HEK293 (cell line): ENCODE measurements around the gene NOSIP.

Experiments used
- CTCF ChIA-PET: fragments of 350-600 bp; formaldehyde crosslinking; extraction: SDS; loops from one replicate; lab custom pipeline; 2021; ENCODE audit warnings: antibody characterized with exemption; lab: Yijun Ruan, JAX
- POLR2A ChIA-PET: fragments of 300-600 bp; formaldehyde crosslinking; extraction: SDS; loops from one replicate; lab custom pipeline; 2020; ENCODE audit warnings: antibody characterized with exemption, inconsistent platforms; lab: Yijun Ruan, JAX
- H3K27ac ChIP-seq: fragments of 200-500 bp; sonication (Bioruptor generic); 2 replicates; pipeline ENCODE4 v1.5.1; 2014; ENCODE audit warnings: low read depth, low read length, control low read depth, inconsistent platforms; ENCODE audit errors: extremely low read depth
- H3K36me3 ChIP-seq, 2 experiments: fragments of 200-500 bp in 1 of 2; sonication (Bioruptor generic) in 1 of 2; 1 replicate in 1 of 2; 2 replicates in 1 of 2; pipeline ENCODE4 v1.5.1; 2014 to 2017; ENCODE audit warnings: inconsistent platforms in 2 of 2, low read length in 2 of 2; ENCODE audit not compliant: control insufficient read depth in 2 of 2, insufficient read depth in 1 of 2
- H3K4me1 ChIP-seq: fragments of 200-500 bp; sonication (Bioruptor generic); 2 replicates; pipeline ENCODE4 v1.5.1; 2014; ENCODE audit warnings: mild to moderate bottlenecking, low read length, inconsistent platforms; ENCODE audit not compliant: control insufficient read depth, insufficient read depth
- H3K4me3 ChIP-seq: 2 replicates; pipeline ENCODE4 v1.5.1; 2011; ENCODE audit warnings: low read depth, mild to moderate bottlenecking, control low read depth, low read length, moderate library complexity
- H3K9me3 ChIP-seq: fragments of 200-500 bp; sonication (Bioruptor generic); 2 replicates; pipeline ENCODE4 v1.5.1; 2014; ENCODE audit warnings: low read depth, low read length, inconsistent platforms; ENCODE audit not compliant: control insufficient read depth, insufficient read depth
- GFI1B ChIP-seq: fragments of 450-650 bp; formaldehyde crosslinking; IDR thresholded peaks from 2 replicates; pipeline ENCODE4 v1.5.1; 2016; ENCODE audit warnings: missing biosample characterization, missing genetic modification characterization
- KLF9 ChIP-seq: fragments of 450-650 bp; formaldehyde crosslinking; IDR thresholded peaks from 2 replicates; pipeline ENCODE4 v1.5.1; 2016; ENCODE audit warnings: missing biosample characterization, missing genetic modification characterization, low read depth
- PRDM10 ChIP-seq: fragments of 450-650 bp; formaldehyde crosslinking; IDR thresholded peaks from 2 replicates; pipeline ENCODE4 v1.5.1; 2016; ENCODE audit warnings: missing biosample characterization, missing genetic modification characterization
- PRDM6 ChIP-seq: fragments of 450-650 bp; formaldehyde crosslinking; IDR thresholded peaks from 2 replicates; pipeline ENCODE4 v1.5.1; 2017; ENCODE audit warnings: missing biosample characterization, missing genetic modification characterization
- SP3 ChIP-seq: fragments of 450-650 bp; formaldehyde crosslinking; IDR thresholded peaks from 2 replicates; pipeline ENCODE4 v1.5.1; 2016; ENCODE audit warnings: missing biosample characterization, missing genetic modification characterization
- ZBTB1 ChIP-seq: fragments of 450-650 bp; formaldehyde crosslinking; IDR thresholded peaks from 2 replicates; pipeline ENCODE4 v1.5.1; 2016; ENCODE audit warnings: missing biosample characterization, missing genetic modification characterization
- ZNF146 ChIP-seq: fragments of 450-650 bp; formaldehyde crosslinking; IDR thresholded peaks from 2 replicates; pipeline ENCODE4 v1.5.1; 2016; ENCODE audit warnings: missing biosample characterization, missing genetic modification characterization
- ZNF350 ChIP-seq: fragments of 450-650 bp; formaldehyde crosslinking; IDR thresholded peaks from 2 replicates; pipeline ENCODE4 v1.5.0; 2017; ENCODE audit warnings: missing biosample characterization, mild to moderate bottlenecking, missing genetic modification characterization
- ZNF362 ChIP-seq: fragments of 450-650 bp; formaldehyde crosslinking; IDR thresholded peaks from 2 replicates; pipeline ENCODE4 v1.5.1; 2016; ENCODE audit warnings: missing biosample characterization, missing genetic modification characterization
- ZNF366 ChIP-seq: fragments of 450-650 bp; formaldehyde crosslinking; conservative IDR thresholded peaks from 2 replicates; pipeline ENCODE4 v1.5.1; 2016; ENCODE audit warnings: missing biosample characterization, missing genetic modification characterization
- ZNF521 ChIP-seq: fragments of 450-650 bp; formaldehyde crosslinking; IDR thresholded peaks from 2 replicates; pipeline ENCODE4 v1.5.1; 2017; ENCODE audit warnings: missing biosample characterization, mild to moderate bottlenecking, missing genetic modification characterization
- ZNF529 ChIP-seq: fragments of 450-650 bp; formaldehyde crosslinking; IDR thresholded peaks from 2 replicates; pipeline ENCODE4 v1.5.1; 2017; ENCODE audit warnings: missing genetic modification characterization, missing biosample characterization; ENCODE audit not compliant: insufficient replicate concordance
- ZNF623 ChIP-seq: fragments of 450-650 bp; formaldehyde crosslinking; IDR thresholded peaks from 2 replicates; pipeline ENCODE4 v1.5.1; 2016; ENCODE audit warnings: missing biosample characterization, missing genetic modification characterization
- TF ChIP-seq, protein P1 (sequence below): fragments of 450-650 bp; formaldehyde crosslinking; IDR thresholded peaks from 2 replicates; pipeline ENCODE4 v1.5.1; 2017; ENCODE audit warnings: missing biosample characterization, missing genetic modification characterization
- TF ChIP-seq, protein P2 (sequence below): fragments of 450-650 bp; formaldehyde crosslinking; IDR thresholded peaks from 2 replicates; pipeline ENCODE4 v1.5.1; 2016; ENCODE audit warnings: missing biosample characterization, missing genetic modification characterization

NOSIP gene

GRCh38 chr19:49613374-49613773 is 33.0 kb upstream of the NOSIP start:
- ChIA-PET CTCF (no interaction called here), POLR2A (interaction anchor here (0.6 kb wide), 1 partner anchor 491 kb away, joined by 3 read pairs; no protein-coding TSS in a partner anchor)
- H3K4me1 ChIP-seq, result no peaks in the 10 kb centered on the region
- H3K9me3 ChIP-seq, result no peaks in the 10 kb centered on the region
- no peak overlapping the region for H3K4me3 ChIP-seq
- H3K27ac ChIP-seq, result no peak overlapping the region
- TF ChIP-seq GFI1B (tag by site-specific recombination), result no peak
- TF ChIP-seq ZNF362 (tag by site-specific recombination), result 0 out of 2 replicates have a peak, but pooled peaks have one; percentile 17
- peaks cover 69 to 83% of the 10 kb centered on the region in 2 experiments for H3K36me3 ChIP-seq

- TF ChIP-seq PRDM10 (peak; percentile 76), ZNF529 (tag by site-specific recombination) (no peak), ZNF521 (tag by site-specific recombination) (no peak), KLF9 (no peak), ZNF623 (tag by site-specific recombination) (peak; percentile 98)
- POLR2A ChIA-PET, result interaction anchor here (0.7 to 1.5 kb wide), 3 partner anchors 29 to 45 kb away, joined by 3 to 5 read pairs (median 4); partner anchors contain the start of genes NOSIP and RRAS
- H3K27ac ChIP-seq, result no peak overlapping the region
- peaks cover 53 to 84% of the 10 kb centered on the region in 2 experiments for H3K36me3 ChIP-seq
- no peak overlapping the region for H3K4me3 ChIP-seq
- no peaks in the 10 kb centered on the region for H3K9me3 ChIP-seq
- CTCF ChIA-PET, result interaction anchor here (0.9 kb wide), 1 partner anchor 38 kb away, joined by 4 read pairs; no protein-coding TSS in a partner anchor
- no peaks in the 10 kb centered on the region for H3K4me1 ChIP-seq
Observed at GRCh38 chr19:49609499-49610092, 29.2 kb upstream of the NOSIP start.

DNA sequence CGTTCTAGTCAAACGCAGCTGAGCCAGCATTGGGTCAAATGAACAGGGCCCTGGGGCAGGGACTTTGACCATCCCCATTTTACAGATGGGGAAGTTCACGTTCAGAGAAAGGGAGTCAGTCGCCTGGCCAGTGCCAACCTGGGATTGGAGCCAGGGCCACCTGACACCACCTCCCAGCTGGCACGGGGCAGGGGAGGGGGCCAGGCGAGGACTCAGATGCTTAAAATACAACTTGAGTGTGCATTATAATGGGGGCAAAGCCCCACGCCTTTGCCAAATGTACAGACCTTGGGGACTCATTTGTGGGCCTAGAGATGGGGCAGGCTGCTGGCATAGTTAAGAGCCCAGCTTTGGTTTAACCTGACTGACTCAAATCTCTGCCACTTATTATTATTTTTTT is 25.2 kb upstream of the NOSIP start:
- ChIA-PET CTCF (no interaction called here), POLR2A (interaction anchor here (0.6 kb wide), 1 partner anchor 144 kb away, joined by 3 read pairs; no protein-coding TSS in a partner anchor)
- H3K4me1 ChIP-seq, result no peaks in the 10 kb centered on the region
- H3K27ac ChIP-seq, result 0 out of 2 replicates have a peak overlapping the region, but pooled peaks have one; percentile 24
- H3K9me3 ChIP-seq, result no peaks in the 10 kb centered on the region
- H3K4me3 ChIP-seq, result no peak overlapping the region
- no peak for TF ChIP-seq SP3 (tag by site-specific recombination)
- no peak for TF ChIP-seq PRDM6 (tag by site-specific recombination)
- TF ChIP-seq ZNF350 (tag by site-specific recombination), result no peak
- no peak for TF ChIP-seq ZNF146 (tag by site-specific recombination)
- TF ChIP-seq, protein P1, sequence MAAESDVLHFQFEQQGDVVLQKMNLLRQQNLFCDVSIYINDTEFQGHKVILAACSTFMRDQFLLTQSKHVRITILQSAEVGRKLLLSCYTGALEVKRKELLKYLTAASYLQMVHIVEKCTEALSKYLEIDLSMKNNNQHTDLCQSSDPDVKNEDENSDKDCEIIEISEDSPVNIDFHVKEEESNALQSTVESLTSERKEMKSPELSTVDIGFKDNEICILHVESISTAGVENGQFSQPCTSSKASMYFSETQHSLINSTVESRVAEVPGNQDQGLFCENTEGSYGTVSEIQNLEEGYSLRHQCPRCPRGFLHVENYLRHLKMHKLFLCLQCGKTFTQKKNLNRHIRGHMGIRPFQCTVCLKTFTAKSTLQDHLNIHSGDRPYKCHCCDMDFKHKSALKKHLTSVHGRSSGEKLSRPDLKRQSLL (tag by site-specific recombination), result no peak
- no peak for TF ChIP-seq ZNF366 (tag by site-specific recombination)
- TF ChIP-seq ZNF623 (tag by site-specific recombination), result peak; percentile 77
- TF ChIP-seq, protein P2, sequence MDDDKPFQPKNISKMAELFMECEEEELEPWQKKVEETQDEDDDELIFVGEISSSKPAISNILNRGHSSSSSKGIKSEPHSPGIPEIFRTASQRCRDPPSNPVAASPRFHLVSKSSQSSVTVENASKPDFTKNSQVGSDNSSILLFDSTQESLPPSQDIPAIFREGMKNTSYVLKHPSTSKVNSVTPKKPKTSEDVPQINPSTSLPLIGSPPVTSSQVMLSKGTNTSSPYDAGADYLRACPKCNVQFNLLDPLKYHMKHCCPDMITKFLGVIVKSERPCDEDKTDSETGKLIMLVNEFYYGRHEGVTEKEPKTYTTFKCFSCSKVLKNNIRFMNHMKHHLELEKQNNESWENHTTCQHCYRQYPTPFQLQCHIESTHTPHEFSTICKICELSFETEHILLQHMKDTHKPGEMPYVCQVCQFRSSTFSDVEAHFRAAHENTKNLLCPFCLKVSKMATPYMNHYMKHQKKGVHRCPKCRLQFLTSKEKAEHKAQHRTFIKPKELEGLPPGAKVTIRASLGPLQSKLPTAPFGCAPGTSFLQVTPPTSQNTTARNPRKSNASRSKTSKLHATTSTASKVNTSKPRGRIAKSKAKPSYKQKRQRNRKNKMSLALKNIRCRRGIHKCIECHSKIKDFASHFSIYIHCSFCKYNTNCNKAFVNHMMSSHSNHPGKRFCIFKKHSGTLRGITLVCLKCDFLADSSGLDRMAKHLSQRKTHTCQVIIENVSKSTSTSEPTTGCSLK (tag by site-specific recombination), result no peak
- no peak for TF ChIP-seq ZBTB1
- H3K36me3 ChIP-seq, result peaks cover 69 to 89% of the 10 kb centered on the region in 2 experiments
